Measurements from ENCODE around the gene KRI1.

GRCh38 chr19:10580979-10581631, 15.3 kb upstream of the KRI1 start:
- TF ChIP-seq CTCF (IDR thresholded peaks at IDR 0.05) (peak; percentile 96), ZFX (IDR thresholded peaks at IDR 0.05; ENCODE audit: borderline replicate concordance) (no peak)
